Fibroblast of pulmonary artery (primary cell): ENCODE measurements around the gene FNBP1L.

Source experiments
- DNase-seq: peaks from one replicate; pipeline ENCODE4 v3.0.0-alpha.2; 2010; ENCODE audit warnings: low read depth
- H3K4me3 ChIP-seq: replicated peaks from 2 replicates; pipeline ENCODE4 v1.5.1; 2011; ENCODE audit warnings: low read depth, mild to moderate bottlenecking, control low read depth, low read length, moderate library complexity
- TF ChIP-seq, protein P1 (sequence below): IDR thresholded peaks from 2 replicates; pipeline ENCODE4 v1.5.1; 2011; ENCODE audit warnings: mild to moderate bottlenecking, control low read depth, low read length, inconsistent platforms; ENCODE audit errors: missing control alignments

Gene FNBP1L

DNA sequence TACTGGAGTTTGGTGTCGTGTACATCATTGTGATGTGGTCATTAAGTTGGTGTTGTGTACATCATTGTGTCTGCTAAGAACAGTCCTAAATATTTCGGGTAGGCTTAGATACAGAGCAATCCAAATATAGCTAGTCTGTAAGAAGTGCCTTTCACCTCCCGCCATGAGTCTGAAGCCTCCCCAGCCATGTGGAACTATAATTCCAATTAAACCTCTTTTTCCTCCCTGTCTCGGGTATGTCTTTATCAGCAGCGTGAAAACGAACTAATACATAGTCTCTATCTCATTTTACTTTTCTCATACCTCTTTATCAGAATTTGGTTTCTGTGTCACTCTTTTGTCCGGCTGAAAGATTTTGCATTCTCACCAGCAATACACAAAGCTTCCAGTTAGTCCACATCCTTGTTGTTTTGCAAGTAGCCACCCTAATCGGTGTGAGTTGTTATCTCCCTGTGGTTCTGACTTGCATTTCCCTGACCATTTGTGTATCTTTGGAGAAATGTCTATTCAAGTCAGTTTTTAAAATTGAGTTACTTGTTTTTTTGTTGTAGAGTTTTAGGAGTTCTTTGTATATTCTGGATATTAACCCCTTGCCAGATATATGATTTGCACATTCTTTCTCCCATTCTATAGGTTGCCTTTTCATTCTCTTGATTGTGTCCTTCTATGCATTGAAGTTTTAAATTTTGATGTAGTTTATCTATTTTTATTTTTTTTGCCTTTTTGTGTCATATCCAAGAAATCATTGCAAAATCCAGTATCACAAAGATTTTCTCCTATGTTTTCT, 56.5 kb downstream of the FNBP1L start:
- H3K4me3 ChIP-seq = no peak overlapping the region
- peak; percentile 52 for DNase-seq
- TF ChIP-seq, protein P1, sequence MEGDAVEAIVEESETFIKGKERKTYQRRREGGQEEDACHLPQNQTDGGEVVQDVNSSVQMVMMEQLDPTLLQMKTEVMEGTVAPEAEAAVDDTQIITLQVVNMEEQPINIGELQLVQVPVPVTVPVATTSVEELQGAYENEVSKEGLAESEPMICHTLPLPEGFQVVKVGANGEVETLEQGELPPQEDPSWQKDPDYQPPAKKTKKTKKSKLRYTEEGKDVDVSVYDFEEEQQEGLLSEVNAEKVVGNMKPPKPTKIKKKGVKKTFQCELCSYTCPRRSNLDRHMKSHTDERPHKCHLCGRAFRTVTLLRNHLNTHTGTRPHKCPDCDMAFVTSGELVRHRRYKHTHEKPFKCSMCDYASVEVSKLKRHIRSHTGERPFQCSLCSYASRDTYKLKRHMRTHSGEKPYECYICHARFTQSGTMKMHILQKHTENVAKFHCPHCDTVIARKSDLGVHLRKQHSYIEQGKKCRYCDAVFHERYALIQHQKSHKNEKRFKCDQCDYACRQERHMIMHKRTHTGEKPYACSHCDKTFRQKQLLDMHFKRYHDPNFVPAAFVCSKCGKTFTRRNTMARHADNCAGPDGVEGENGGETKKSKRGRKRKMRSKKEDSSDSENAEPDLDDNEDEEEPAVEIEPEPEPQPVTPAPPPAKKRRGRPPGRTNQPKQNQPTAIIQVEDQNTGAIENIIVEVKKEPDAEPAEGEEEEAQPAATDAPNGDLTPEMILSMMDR = no peak

DNA sequence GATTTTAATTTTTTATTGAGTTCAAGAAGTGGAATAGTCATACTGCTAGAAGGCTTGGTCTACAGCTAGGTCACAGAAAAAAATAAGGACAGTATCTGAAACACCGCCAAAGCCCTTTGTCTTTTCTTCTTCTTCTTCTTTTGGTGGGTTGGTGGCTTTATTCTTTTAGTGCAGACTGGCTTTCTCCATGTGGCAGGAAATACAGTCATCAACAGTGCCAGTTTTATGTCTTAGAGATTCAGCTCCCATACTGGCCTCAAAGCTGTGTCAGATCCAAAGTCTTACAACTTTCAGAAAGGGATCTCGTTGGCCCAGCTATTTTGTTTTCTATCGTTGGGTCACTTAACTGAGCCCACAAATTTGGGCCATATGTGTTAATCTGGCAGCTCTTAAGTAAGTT, 58.2 kb downstream of the FNBP1L start:
- H3K4me3 ChIP-seq = no peak overlapping the region
- TF ChIP-seq, protein P1 = no peak
- no peak for DNase-seq

DNA sequence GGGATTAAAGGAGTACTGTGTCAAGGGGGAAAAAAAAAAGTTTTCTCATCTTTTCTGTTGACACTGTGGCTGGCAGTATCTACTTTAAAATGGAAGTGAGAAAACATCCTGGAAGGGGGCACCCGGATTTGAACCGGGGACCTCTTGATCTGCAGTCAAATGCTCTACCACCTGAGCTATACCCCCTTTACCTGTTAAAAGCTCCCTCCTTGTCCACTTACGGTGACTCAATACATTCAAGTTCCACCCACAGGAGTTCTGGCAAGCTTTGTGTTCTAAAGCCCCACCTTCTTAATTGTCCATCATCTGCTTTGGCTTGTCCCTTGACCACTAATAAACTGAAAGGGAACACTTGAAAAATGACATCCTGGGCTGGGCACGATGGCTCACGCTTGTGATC, 68.2 kb downstream of the FNBP1L start:
- no peak overlapping the region for H3K4me3 ChIP-seq
- TF ChIP-seq, protein P1 = no peak
- no peak for DNase-seq

DNA sequence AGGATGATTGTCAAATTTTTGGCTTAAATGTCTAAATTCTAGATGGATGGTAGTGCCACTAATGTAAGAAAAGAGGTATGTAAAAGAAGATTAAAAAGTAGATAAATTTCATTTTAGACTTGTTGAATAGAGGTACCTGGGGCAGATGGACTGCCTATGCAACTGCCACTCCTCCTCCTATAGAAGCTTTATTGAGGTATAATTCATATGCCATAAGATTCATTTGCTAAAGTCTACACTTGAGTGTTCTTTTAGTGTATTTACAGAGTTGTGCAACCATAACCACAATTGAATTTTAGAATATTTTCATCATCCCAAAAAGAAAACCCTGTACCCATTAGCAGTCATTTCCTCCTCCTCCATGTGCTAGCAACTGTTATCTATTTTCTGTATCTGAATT, 70.6 kb downstream of the FNBP1L start:
- no peak for DNase-seq
- H3K4me3 ChIP-seq = no peak overlapping the region
- TF ChIP-seq, protein P1 = no peak

DNA sequence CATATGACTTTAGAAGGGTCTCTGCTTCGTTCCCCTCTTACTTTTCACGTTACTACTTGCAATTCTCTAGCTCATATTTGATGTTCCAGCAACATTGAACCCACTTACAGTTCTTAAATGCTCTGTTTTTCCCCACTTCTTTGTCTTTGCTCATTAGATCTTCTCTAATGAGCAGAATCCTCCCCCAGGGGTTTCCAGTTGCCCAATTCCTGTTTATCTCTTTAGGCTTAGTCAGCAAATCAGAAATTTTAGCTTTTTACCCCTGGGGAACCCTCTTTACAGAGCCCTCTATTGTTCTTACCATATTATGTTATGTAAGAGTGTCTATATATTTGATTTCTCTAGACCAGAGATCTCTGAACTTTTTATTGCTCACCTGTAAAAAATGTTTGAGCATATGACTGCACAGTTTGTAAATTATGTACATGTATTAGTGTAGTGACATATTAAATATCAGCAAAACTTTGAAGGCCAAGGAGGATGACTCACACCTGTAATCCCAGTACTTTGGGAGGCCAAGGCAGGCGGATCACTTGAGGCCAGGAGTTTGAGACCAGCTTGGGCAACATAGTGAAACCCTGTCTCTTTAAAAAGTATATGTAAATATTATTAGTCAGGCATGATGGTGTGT, 71.4 kb downstream of the FNBP1L start:
- H3K4me3 ChIP-seq = no peak overlapping the region
- DNase-seq = peak; percentile 47
- TF ChIP-seq, protein P1 = no peak

DNA sequence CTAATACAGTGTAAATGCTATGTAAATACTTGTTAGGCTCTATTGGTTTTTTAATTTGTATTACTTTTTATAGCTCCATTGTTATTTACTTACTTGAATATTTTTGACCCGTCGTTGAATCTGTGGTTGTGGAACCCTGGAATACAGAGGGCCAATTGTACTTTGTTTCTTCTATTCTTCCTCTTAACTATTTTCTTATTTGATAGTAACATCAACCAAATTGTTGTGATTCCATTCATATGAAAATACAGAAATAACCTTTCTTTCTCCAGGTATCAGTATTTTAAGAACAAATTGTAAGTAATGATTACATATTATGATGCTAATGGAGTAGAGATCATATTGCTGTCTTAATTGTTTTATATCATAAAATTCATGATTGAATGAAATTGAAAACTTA, 73.7 kb downstream of the FNBP1L start:
- no peak for DNase-seq
- TF ChIP-seq, protein P1 = no peak
- no peak overlapping the region for H3K4me3 ChIP-seq
